Glomerular visceral epithelial cell (primary cell): ENCODE data around the gene ZNF823.
"Not testable (repeated sequence)": the region's sequence is repeated elsewhere in the genome, so short reads cannot be mapped to it uniquely, and the experiment has no call there.

Experiments
- DNase-seq: peaks from one replicate; pipeline ENCODE4 v3.0.0-alpha.2; 2016; ENCODE audit errors: extremely low spot score

ZNF823 gene

GRCh38 chr19:11680689-11681302, 58.0 kb downstream of the ZNF823 start:
- no peak for DNase-seq

DNA sequence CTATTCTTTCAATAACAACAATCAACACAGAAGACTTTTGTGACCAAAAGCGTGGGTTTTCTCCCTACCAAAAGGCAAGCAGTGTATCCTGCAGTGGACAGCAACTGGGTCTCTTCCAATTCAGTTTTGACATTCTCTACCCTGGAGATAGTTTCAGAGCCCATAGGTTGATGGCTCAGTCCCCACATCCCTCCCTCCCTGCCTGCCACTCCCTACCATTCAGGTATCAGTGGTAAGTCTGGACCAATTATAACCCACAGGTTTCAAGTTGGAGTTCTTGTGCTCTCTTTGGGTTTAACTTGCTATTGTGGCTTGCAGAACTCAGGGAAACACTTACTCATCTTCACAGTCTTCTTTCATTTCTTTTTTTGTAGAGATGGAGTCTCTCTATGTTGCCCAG, 60.2 kb downstream of the ZNF823 start:
- no peak for DNase-seq

DNA sequence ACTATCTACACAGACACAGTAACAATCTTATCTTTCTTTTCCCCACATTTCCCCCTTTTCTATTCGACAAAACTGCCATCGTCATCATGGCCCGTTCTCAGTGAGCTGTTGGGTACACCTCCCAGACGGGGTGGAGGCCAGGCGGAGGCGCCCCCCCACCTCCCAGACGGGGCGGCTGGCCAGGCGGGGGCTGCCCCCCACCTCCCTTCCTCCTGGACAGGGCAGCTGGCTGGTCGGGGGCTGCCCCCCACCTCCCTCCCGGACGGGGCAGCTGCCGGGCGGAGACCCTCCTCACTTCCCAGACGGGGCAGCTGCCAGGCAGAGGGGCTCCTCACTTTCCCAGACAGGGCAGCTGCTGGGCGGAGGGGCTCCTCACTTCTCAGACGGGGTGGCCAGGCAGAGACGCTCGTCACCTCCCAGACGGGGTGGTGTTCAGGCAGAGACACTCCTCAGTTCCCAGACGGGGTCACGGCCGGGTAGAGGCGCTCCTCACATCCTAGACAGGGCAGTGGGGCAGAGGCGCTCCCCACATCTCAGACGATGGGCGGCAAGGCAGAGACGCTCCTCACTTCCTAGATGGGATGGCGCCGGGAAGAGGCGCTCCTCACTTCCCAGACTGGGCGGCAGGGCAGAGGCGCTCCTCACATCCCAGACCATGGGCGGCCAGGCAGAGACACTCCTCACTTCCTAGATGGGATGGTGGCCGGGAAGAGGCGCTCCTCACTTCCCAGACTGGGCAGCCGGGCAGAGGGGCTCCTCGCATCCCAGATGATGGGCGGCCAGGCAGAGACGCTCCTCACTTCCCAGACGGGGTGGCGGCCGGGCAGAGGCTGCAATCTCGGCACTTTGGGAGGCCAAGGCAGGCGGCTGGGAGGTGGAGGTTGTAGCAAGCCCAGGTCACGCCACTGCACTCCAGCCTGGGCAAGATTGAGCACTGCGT, 61.8 kb downstream of the ZNF823 start:
- not testable (repeated sequence) for DNase-seq

- DNase-seq: no peak
These were observed 63.2 kb downstream of the ZNF823 start for GRCh38 chr19:11675569-11675968.

- DNase-seq: no peak
These were observed 64.7 kb downstream of the ZNF823 start for GRCh38 chr19:11674067-11674492.

GRCh38 chr19:11673608-11674041, 65.1 kb downstream of the ZNF823 start:
- peak; percentile 31 for DNase-seq
